Neural progenitor cell (in vitro differentiated cells): ENCODE results near the gene ATP5MG.

Experiments used
- CTCF ChIP-seq: fragments of 200-600 bp; sonication (generic); IDR thresholded peaks from 2 replicates; pipeline ENCODE4 v1.5.1; 2017; ENCODE audit warnings: antibody characterized with exemption, mild to moderate bottlenecking
- EZH2phosphoT487 ChIP-seq: fragments of 200-600 bp; sonication (generic); IDR thresholded peaks from 2 replicates; pipeline ENCODE4 v1.6.1; 2017; ENCODE audit warnings: antibody characterized with exemption

GRCh38 chr11:118379497-118379896 lies 21.9 kb upstream of the ATP5MG start:
- TF ChIP-seq CTCF (no peak), EZH2phosphoT487 (no peak)
